CD14-positive monocyte (primary cell): ENCODE measurements around the gene STXBP6. TPM values are rescaled to one million over a fixed set of nuclear protein-coding genes. Genes with fewer than 3 reads are reported as not detected.

Source experiments
- DNase-seq, 3 donors: peaks; one replicate each; pipeline ENCODE4 v3.0.0-alpha.2; 2011 to 2022
- H2AFZ ChIP-seq: 2 replicates; pipeline ENCODE4 v1.6.0; 2012; ENCODE audit warnings: mild to moderate bottlenecking, low read depth, low read length, inconsistent platforms; ENCODE audit not compliant: insufficient read depth, poor library complexity, severe bottlenecking
- H3K27ac ChIP-seq, 2 donors: 1 replicate in 1 of 2; 2 replicates in 1 of 2; pipeline ENCODE4 v1.5.1; 2012 to 2013; ENCODE audit warnings: low read length in 2 of 2, control low read depth in 1 of 2, inconsistent platforms in 1 of 2, low read depth in 1 of 2, mild to moderate bottlenecking in 1 of 2
- H3K27me3 ChIP-seq, 2 donors: one replicate each; pipeline versions ENCODE4 v1.6.0 to v1.6.1; 2011 to 2013; ENCODE audit warnings: low read length in 2 of 2; ENCODE audit not compliant: control insufficient read depth in 2 of 2, insufficient read depth in 2 of 2
- H3K36me3 ChIP-seq, 2 donors: replicated peaks in 1 of 2; 1 replicate in 1 of 2; 2 replicates in 1 of 2; pipeline versions ENCODE4 v1.5.1 to v1.6.1; 2012 to 2013; ENCODE audit warnings: low read length in 2 of 2, control low read depth in 1 of 2, inconsistent platforms in 1 of 2, mild to moderate bottlenecking in 1 of 2; ENCODE audit not compliant: insufficient read depth in 2 of 2, control insufficient read depth in 1 of 2
- H3K4me1 ChIP-seq, 2 donors: 1 replicate in 1 of 2; 2 replicates in 1 of 2; pipeline versions ENCODE4 v1.5.1 to v1.6.1; 2012 to 2013; ENCODE audit warnings: low read length in 2 of 2, control low read depth in 1 of 2, inconsistent platforms in 1 of 2, mild to moderate bottlenecking in 1 of 2, moderate library complexity in 1 of 2; ENCODE audit not compliant: insufficient read depth in 2 of 2, control insufficient read depth in 1 of 2
- H3K4me2 ChIP-seq: replicated peaks from 2 replicates; pipeline ENCODE3; 2012; ENCODE audit warnings: low read length, moderate library complexity, mild to moderate bottlenecking; ENCODE audit not compliant: poor library complexity, severe bottlenecking; ENCODE audit errors: extremely low read depth
- H3K4me3 ChIP-seq, 3 experiments: fragments of 200-600 bp in 1 of 3; sonication (generic) in 1 of 3; replicated peaks in 1 of 3; 1 replicate in 2 of 3; 2 replicates in 1 of 3; pipeline ENCODE4 v1.5.1; 2011 to 2013; ENCODE audit warnings: low read length in 3 of 3, mild to moderate bottlenecking in 3 of 3, control low read depth in 2 of 3, low read depth in 2 of 3, inconsistent platforms in 1 of 3, moderate library complexity in 1 of 3
- H3K79me2 ChIP-seq: 2 replicates; pipeline ENCODE4 v1.6.0; 2012; ENCODE audit warnings: mild to moderate bottlenecking, control low read depth, inconsistent platforms, low read length, moderate library complexity; ENCODE audit not compliant: insufficient read depth
- H3K9ac ChIP-seq: 2 replicates; pipeline ENCODE4 v1.6.0; 2017; ENCODE audit warnings: low read length, mild to moderate bottlenecking; ENCODE audit not compliant: insufficient read depth, poor library complexity, severe bottlenecking
- H3K9me3 ChIP-seq, 2 donors: replicated peaks in 1 of 2; 1 replicate in 1 of 2; 2 replicates in 1 of 2; pipeline versions ENCODE4 v1.5.1 to v1.6.1; 2012 to 2013; ENCODE audit warnings: low read length in 2 of 2, control low read depth in 1 of 2; ENCODE audit not compliant: control insufficient read depth in 1 of 2, insufficient read depth in 1 of 2
- H4K20me1 ChIP-seq: 2 replicates; pipeline ENCODE4 v1.6.0; 2012; ENCODE audit warnings: mild to moderate bottlenecking, low read length, control low read depth, moderate library complexity; ENCODE audit not compliant: insufficient read depth
- H3K27ac Mint-ChIP-seq, 7 donors: one replicate each; pipeline ENCODE4 v1.8.0; 2020; ENCODE audit warnings: mild to moderate bottlenecking in 7 of 7, mixed read lengths in 7 of 7, moderate library complexity in 6 of 7, inconsistent platforms in 2 of 7
- H3K27me3 Mint-ChIP-seq, 3 donors: one replicate each; pipeline ENCODE4 v1.8.0; 2021 to 2022; ENCODE audit warnings: low read depth in 3 of 3, mild to moderate bottlenecking in 3 of 3, mixed read lengths in 3 of 3, moderate library complexity in 3 of 3, inconsistent platforms in 1 of 3
- H3K36me3 Mint-ChIP-seq, 2 donors: one replicate each; pipeline ENCODE4 v1.8.0; 2020; ENCODE audit warnings: mixed read lengths in 2 of 2, inconsistent platforms in 1 of 2, mild to moderate bottlenecking in 1 of 2
- H3K4me1 Mint-ChIP-seq: one replicate; pipeline ENCODE4 v1.8.0; 2020; ENCODE audit warnings: mild to moderate bottlenecking, mixed read lengths
- H3K4me3 Mint-ChIP-seq, 2 donors: one replicate each; pipeline ENCODE4 v1.8.0; 2020; ENCODE audit warnings: mild to moderate bottlenecking in 2 of 2, mixed read lengths in 2 of 2, moderate library complexity in 1 of 2
- H3K9me3 Mint-ChIP-seq, 7 donors: one replicate each; pipeline ENCODE4 v1.8.0; 2020 to 2022; ENCODE audit warnings: mixed read lengths in 7 of 7, mild to moderate bottlenecking in 6 of 7, moderate library complexity in 6 of 7, inconsistent platforms in 2 of 7
- WGBS: methylation state at CpG from one replicate; pipeline ENCODE4 v1.1.5; 2013; ENCODE audit warnings: missing lambda C conversion rate; ENCODE audit not compliant: insufficient coverage; 5-methylcytosine and 5-hydroxymethylcytosine counted together
- intact Hi-C, 2 donors: fragments of 100-400 bp; cut with micrococcal nuclease; formaldehyde crosslinking; loops; one replicate each; pipeline versions ENCODE4 v1.15.0 to v1.15.1; 2023
- polyA plus RNA-seq, 3 donors: library from polyadenylated mRNA; depleted of rRNA in 1 of 3; unstranded in 2 of 3; stranded (reverse) in 1 of 3; fragments of 300-500 nt in 2 of 3; fragments of >200 nt in 1 of 3; fragmentation: Illumina TruSeq in 2 of 3; gene quantifications; 1 replicate in 2 of 3; 2 replicates in 1 of 3; pipeline ENCODE4 v1.2.3, GENCODE V29; 2012 to 2021
- TF ChIP-seq, protein P1 (sequence below): fragments of 200-600 bp; IDR thresholded peaks from one replicate; pipeline ENCODE4 v1.8.0; 2022; ENCODE audit warnings: antibody characterized with exemption, mild to moderate bottlenecking

Gene STXBP6
- polyA plus RNA-seq, 3 donors: 0.05 to 0.25 (median 0.08) TPM

DNA sequence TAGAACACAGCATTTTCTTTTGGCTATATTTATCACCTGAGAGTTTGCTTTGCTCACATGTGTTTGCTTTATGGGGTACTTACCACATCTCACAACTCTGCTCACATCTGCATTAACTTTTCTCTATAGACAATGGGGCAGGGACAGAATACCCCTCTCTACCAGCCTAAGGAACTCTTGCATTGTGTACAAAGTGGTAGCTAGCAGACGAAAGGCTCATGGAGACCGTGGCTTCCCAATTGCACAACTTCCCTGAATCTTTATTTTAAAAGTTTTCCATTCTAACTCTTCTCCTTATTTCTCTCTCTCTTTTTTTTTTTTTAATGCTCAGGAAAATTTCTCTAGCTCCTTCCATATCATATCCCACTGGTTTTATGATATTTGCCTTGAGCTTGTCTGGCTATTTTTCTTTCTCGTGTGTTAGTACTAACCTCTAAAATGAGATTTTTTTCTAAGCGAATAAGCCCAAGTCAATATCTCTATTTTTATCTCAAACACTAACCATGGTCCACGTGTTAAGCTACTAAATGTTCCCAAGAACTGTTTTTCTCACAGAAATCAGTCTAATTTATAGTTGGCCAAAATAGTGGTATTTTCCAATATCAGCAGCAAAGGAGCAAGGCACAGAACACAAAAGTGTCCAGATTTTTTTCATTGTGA is 155.2 kb downstream of the STXBP6 start:
- Histone ChIP-seq H3K4me1 (peaks cover 0 to 3% of the 10 kb centered on the region in 2 donors), H3K27ac (no peak overlapping the region), H3K9me3 (peaks cover 0 to 3% of the 10 kb centered on the region in 2 donors), H4K20me1 (no peaks in the 10 kb centered on the region), H3K9ac (no peak overlapping the region), H2AFZ (no peak overlapping the region), H3K4me3 (no peak overlapping the region), H3K27me3 (no peaks in the 10 kb centered on the region), H3K79me2 (no peaks in the 10 kb centered on the region), H3K4me2 (no peak overlapping the region), H3K36me3 (no peaks in the 10 kb centered on the region)
- no peaks in the 10 kb centered on the region for H3K27me3 Mint-ChIP-seq
- peaks cover 0 to 8% (median 4%) of the 10 kb centered on the region in 7 donors for H3K9me3 Mint-ChIP-seq
- TF ChIP-seq, protein P1, sequence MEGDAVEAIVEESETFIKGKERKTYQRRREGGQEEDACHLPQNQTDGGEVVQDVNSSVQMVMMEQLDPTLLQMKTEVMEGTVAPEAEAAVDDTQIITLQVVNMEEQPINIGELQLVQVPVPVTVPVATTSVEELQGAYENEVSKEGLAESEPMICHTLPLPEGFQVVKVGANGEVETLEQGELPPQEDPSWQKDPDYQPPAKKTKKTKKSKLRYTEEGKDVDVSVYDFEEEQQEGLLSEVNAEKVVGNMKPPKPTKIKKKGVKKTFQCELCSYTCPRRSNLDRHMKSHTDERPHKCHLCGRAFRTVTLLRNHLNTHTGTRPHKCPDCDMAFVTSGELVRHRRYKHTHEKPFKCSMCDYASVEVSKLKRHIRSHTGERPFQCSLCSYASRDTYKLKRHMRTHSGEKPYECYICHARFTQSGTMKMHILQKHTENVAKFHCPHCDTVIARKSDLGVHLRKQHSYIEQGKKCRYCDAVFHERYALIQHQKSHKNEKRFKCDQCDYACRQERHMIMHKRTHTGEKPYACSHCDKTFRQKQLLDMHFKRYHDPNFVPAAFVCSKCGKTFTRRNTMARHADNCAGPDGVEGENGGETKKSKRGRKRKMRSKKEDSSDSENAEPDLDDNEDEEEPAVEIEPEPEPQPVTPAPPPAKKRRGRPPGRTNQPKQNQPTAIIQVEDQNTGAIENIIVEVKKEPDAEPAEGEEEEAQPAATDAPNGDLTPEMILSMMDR: no peak
- H3K27ac Mint-ChIP-seq: no peak overlapping the region
- H3K4me1 Mint-ChIP-seq: peaks cover 12% of the 10 kb centered on the region
- intact Hi-C loops: no loop called here
- no CpG with 5 or more reads among the region's 5 CpGs for WGBS
- no peak overlapping the region for H3K4me3 Mint-ChIP-seq
- no peaks in the 10 kb centered on the region for H3K36me3 Mint-ChIP-seq
- DNase-seq: no peak

DNA sequence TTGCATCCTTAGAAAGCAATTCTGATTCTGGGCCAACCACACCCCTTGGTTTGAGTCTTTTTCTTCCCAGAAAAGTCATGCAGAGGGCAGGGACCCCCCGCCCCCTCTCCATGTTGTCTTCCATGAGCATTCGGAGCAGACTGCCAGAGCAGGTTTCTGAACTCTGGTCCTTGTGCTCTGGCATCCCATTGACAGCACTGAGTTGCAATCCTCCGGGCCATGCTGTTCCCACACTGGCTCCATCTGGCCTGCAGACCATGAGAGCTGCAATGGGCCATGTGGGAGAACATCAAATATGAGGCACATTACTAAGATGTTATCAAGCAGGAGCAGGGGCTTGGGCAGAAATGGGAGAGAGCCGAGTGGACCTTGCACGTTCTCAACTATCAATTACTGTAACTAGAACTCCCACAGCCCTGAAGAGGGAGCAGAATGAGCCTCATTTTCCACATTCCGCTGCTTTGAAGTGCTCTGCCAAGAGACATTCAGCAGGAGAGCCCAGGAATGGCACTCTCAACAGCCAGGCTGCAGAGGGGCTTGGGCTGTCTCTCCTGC is 157.4 kb downstream of the STXBP6 start:
- intact Hi-C loops: no loop called here
- Histone ChIP-seq H3K79me2 (no peaks in the 10 kb centered on the region), H2AFZ (no peak overlapping the region), H3K9ac (no peak overlapping the region), H3K4me2 (no peak overlapping the region), H4K20me1 (no peaks in the 10 kb centered on the region), H3K4me1 (peaks cover 10 to 12% of the 10 kb centered on the region in 2 donors), H3K27ac (no peak overlapping the region), H3K4me3 (no peak overlapping the region), H3K9me3 (peaks cover 0 to 3% of the 10 kb centered on the region in 2 donors), H3K36me3 (no peaks in the 10 kb centered on the region), H3K27me3 (no peaks in the 10 kb centered on the region)
- WGBS: 92% methylated on average over 5 of the region's 6 CpGs
- no peaks in the 10 kb centered on the region for H3K27me3 Mint-ChIP-seq
- H3K4me3 Mint-ChIP-seq: no peak overlapping the region
- TF ChIP-seq, protein P1: no peak
- H3K36me3 Mint-ChIP-seq: no peaks in the 10 kb centered on the region
- H3K4me1 Mint-ChIP-seq: peaks cover 24% of the 10 kb centered on the region
- H3K9me3 Mint-ChIP-seq: peaks cover 0 to 8% (median 4%) of the 10 kb centered on the region in 7 donors
- no peak for DNase-seq
- no peak overlapping the region for H3K27ac Mint-ChIP-seq
